ENCODE measurements around the gene PRKAR1A.

DNA sequence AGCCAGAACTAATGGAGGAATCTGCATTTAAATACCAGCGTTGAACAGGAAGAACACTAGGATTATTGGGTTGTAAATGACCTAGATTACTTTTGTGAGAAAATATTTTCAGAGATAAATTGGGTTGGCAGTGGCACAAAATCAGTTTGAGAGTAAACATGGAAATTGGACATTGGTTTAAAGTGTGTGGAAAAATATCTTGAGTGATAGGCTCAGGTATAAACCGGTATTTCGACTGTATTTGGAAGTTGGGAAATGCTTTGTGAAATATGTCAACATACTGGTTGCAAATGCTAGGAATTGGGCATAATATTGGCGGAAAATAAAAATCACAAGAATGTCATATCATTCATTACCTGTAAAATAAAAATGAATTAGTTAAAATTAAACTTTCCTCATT is 15.1 kb downstream of the PRKAR1A start:
- TF ChIP-seq RARB (CRISPR knock-in tag; IDR thresholded peaks at IDR 0.05), result no peak
- no peak for TF ChIP-seq ZFP3 (CRISPR knock-in tag; IDR thresholded peaks at IDR 0.05)
- TF ChIP-seq TOX (CRISPR knock-in tag; IDR thresholded peaks at IDR 0.05; ENCODE audit: borderline replicate concordance), result no peak
- TF ChIP-seq SNAI2 (CRISPR knock-in tag; IDR thresholded peaks at IDR 0.05), result no peak

Data from SK-N-SH treated with all-trans-retinoic acid at 6 μM for 48 hours (cell line).